ENCODE measurements around the gene RNF144B. TPM values are rescaled to one million over a fixed set of nuclear protein-coding genes. Genes with fewer than 3 reads are reported as not detected.
A peak's percentile ranks its signal among the peaks of the same experiment; 100 is the strongest.

Gene RNF144B
- total and polyA plus RNA-seq, 2 donors (not counting 1 experiment from before 2014, with no cell fraction given): 0.61 to 0.83 TPM

DNA sequence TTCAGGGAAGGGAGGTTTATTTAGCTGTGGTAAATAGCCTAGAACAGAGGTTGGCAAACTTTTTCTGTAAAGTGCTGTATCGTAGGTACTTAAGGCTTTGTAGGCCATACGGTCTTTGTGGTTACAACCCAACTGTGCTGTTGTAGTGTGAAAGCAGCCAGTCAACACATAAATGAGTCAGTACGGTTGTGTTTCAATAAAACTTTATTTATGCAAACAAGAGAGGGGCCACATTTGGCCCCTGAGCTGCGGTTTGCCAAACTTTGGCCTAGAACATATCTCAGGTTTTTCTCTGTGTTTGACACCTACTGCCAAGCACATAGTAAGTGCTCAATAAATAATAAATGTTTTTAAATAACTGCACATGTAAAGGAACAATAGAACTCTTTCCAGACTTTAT lies 102.2 kb downstream of the RNF144B start:
- H3K4me3 ChIP-seq (replicated peaks in 1 of 4; ENCODE audit: control extremely low read depth in 1 of 4, insufficient read depth in 1 of 4, low read depth in 3 of 4, low read length in 4 of 4): no peak overlapping the region
- H3K27me3 ChIP-seq (ENCODE audit: control insufficient read depth, insufficient read depth, low read length): no peaks in the 10 kb centered on the region
- no peak overlapping the region for H3K4me2 ChIP-seq (ENCODE audit: extremely low read depth, insufficient read depth, low read length)
- no peak overlapping the region for H3K27ac ChIP-seq (ENCODE audit: insufficient read depth, low read length)
- DNase-seq (ENCODE audit: low read depth in 2 of 2): peak in 1 of 2 donors; percentile 15
- H4K20me1 ChIP-seq (ENCODE audit: control insufficient read depth, extremely low read depth, insufficient read depth, low read length): no peaks in the 10 kb centered on the region
- no peaks in the 10 kb centered on the region for H3K79me2 ChIP-seq (ENCODE audit: control insufficient read depth, insufficient read depth, low read length)
- no peaks in the 10 kb centered on the region for H3K36me3 ChIP-seq (ENCODE audit: control insufficient read depth, insufficient read depth, low read length)
- no peaks in the 10 kb centered on the region for H3K9me3 ChIP-seq (ENCODE audit: control insufficient read depth, insufficient read depth, low read depth, low read length)
- no peaks in the 10 kb centered on the region for H3K4me1 ChIP-seq (ENCODE audit: control insufficient read depth, extremely low read depth, insufficient read depth, low read length)
- no peak overlapping the region for H3K9ac ChIP-seq (ENCODE audit: insufficient read depth, low read length)
- TF ChIP-seq, protein P1, sequence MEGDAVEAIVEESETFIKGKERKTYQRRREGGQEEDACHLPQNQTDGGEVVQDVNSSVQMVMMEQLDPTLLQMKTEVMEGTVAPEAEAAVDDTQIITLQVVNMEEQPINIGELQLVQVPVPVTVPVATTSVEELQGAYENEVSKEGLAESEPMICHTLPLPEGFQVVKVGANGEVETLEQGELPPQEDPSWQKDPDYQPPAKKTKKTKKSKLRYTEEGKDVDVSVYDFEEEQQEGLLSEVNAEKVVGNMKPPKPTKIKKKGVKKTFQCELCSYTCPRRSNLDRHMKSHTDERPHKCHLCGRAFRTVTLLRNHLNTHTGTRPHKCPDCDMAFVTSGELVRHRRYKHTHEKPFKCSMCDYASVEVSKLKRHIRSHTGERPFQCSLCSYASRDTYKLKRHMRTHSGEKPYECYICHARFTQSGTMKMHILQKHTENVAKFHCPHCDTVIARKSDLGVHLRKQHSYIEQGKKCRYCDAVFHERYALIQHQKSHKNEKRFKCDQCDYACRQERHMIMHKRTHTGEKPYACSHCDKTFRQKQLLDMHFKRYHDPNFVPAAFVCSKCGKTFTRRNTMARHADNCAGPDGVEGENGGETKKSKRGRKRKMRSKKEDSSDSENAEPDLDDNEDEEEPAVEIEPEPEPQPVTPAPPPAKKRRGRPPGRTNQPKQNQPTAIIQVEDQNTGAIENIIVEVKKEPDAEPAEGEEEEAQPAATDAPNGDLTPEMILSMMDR (conservative IDR thresholded peaks at IDR 0.05 in 1 of 2, IDR thresholded peaks at IDR 0.05 in 1 of 2; ENCODE audit: low read depth in 1 of 2, low read length in 2 of 2): no peak
- no peak for TF ChIP-seq EZH2 (IDR thresholded peaks at IDR 0.05; ENCODE audit: low read length, missing control alignments)
- H2AFZ ChIP-seq (ENCODE audit: low read length): no peak overlapping the region

DNA sequence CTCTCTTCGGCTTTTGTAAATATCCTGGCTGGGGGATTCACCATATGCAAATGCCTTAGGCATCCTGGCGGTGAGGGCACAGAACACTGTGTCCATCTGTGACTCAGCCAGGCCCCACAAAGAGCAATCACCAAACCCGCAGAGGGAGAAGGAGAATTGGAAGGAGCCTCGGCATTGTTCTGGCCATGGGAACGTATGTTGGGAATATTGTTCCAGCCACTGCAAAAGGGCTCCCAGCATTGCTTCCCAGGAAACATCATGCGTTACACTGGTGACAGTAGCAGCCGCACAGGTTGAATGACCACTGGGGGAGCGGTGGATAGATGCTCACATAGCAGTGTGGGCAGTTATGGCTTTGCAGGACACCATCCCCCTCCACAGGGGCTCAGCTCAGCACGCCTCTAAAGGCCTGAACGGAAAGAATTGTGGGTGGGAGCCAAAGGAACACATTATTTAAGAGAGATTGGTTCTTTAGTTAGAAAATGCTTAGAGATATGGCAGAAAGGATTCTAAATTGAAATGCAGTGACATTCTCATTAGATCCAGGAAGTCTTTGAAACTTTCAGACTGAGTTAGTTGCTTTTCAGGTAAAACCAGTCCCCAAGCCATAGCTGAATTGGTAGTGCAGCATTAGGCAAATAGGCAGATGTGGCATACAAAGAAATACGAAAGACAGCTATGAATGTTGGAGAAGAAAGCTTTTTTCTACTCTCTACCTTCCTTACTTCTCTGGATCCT lies 104.3 kb downstream of the RNF144B start:
- no peaks in the 10 kb centered on the region for H4K20me1 ChIP-seq (ENCODE audit: control insufficient read depth, extremely low read depth, insufficient read depth, low read length)
- H3K4me2 ChIP-seq (ENCODE audit: extremely low read depth, insufficient read depth, low read length): no peak overlapping the region
- H2AFZ ChIP-seq (ENCODE audit: low read length): no peak overlapping the region
- no peaks in the 10 kb centered on the region for H3K36me3 ChIP-seq (ENCODE audit: control insufficient read depth, insufficient read depth, low read length)
- no peaks in the 10 kb centered on the region for H3K79me2 ChIP-seq (ENCODE audit: control insufficient read depth, insufficient read depth, low read length)
- no peaks in the 10 kb centered on the region for H3K27me3 ChIP-seq (ENCODE audit: control insufficient read depth, insufficient read depth, low read length)
- no peak overlapping the region for H3K27ac ChIP-seq (ENCODE audit: insufficient read depth, low read length)
- H3K9me3 ChIP-seq (ENCODE audit: control insufficient read depth, insufficient read depth, low read depth, low read length): no peaks in the 10 kb centered on the region
- peak in 1 of 2 donors; percentile 76 for DNase-seq (ENCODE audit: low read depth in 2 of 2)
- H3K9ac ChIP-seq (ENCODE audit: insufficient read depth, low read length): no peak overlapping the region
- H3K4me3 ChIP-seq (replicated peaks in 1 of 4; ENCODE audit: control extremely low read depth in 1 of 4, insufficient read depth in 1 of 4, low read depth in 3 of 4, low read length in 4 of 4): no peak overlapping the region
- H3K4me1 ChIP-seq (ENCODE audit: control insufficient read depth, extremely low read depth, insufficient read depth, low read length): no peaks in the 10 kb centered on the region
- no peak for TF ChIP-seq EZH2 (IDR thresholded peaks at IDR 0.05; ENCODE audit: low read length, missing control alignments)
- TF ChIP-seq, protein P1 (conservative IDR thresholded peaks at IDR 0.05 in 1 of 2, IDR thresholded peaks at IDR 0.05 in 1 of 2; ENCODE audit: low read depth in 1 of 2, low read length in 2 of 2): no peak

DNA sequence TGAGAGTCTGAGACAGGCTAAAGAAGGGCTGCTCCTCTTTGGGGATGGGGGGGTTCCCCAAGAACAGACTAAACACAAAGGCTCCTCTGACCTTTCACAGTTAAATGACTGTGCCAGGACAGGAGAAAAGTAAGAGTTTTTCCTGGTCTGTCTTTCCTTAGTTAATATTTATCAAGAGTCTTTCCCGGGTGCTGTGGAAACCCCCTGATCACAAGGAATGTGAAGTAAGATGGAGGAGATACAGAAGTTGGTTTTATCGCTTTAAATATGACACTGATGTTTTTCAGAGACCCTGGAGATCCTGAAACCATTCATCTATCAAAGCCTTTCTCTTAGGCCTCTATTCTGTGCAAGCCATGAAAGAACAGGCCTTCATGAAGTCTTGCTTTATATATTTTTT lies 105.8 kb downstream of the RNF144B start:
- no peak for DNase-seq (ENCODE audit: low read depth in 2 of 2)
- no peaks in the 10 kb centered on the region for H3K36me3 ChIP-seq (ENCODE audit: control insufficient read depth, insufficient read depth, low read length)
- TF ChIP-seq, protein P1 (conservative IDR thresholded peaks at IDR 0.05 in 1 of 2, IDR thresholded peaks at IDR 0.05 in 1 of 2; ENCODE audit: low read depth in 1 of 2, low read length in 2 of 2): no peak
- no peak for TF ChIP-seq EZH2 (IDR thresholded peaks at IDR 0.05; ENCODE audit: low read length, missing control alignments)
- H3K4me2 ChIP-seq (ENCODE audit: extremely low read depth, insufficient read depth, low read length): no peak overlapping the region
- H2AFZ ChIP-seq (ENCODE audit: low read length): no peak overlapping the region
- no peak overlapping the region for H3K9ac ChIP-seq (ENCODE audit: insufficient read depth, low read length)
- no peaks in the 10 kb centered on the region for H3K79me2 ChIP-seq (ENCODE audit: control insufficient read depth, insufficient read depth, low read length)
- H3K4me3 ChIP-seq (replicated peaks in 1 of 4; ENCODE audit: control extremely low read depth in 1 of 4, insufficient read depth in 1 of 4, low read depth in 3 of 4, low read length in 4 of 4): no peak overlapping the region
- no peaks in the 10 kb centered on the region for H3K27me3 ChIP-seq (ENCODE audit: control insufficient read depth, insufficient read depth, low read length)
- no peaks in the 10 kb centered on the region for H3K4me1 ChIP-seq (ENCODE audit: control insufficient read depth, extremely low read depth, insufficient read depth, low read length)
- no peak overlapping the region for H3K27ac ChIP-seq (ENCODE audit: insufficient read depth, low read length)
- no peaks in the 10 kb centered on the region for H3K9me3 ChIP-seq (ENCODE audit: control insufficient read depth, insufficient read depth, low read depth, low read length)
- no peaks in the 10 kb centered on the region for H4K20me1 ChIP-seq (ENCODE audit: control insufficient read depth, extremely low read depth, insufficient read depth, low read length)

Data from fibroblast of lung (primary cell).